ENCODE data around the gene CAT.

- TF ChIP-seq POLR2A (IDR thresholded peaks at IDR 0.05; ENCODE audit: low read depth, low read length) (no peak), POLR2AphosphoS5 (IDR thresholded peaks at IDR 0.05; ENCODE audit: low read depth, low read length) (no peak), PAX5 (IDR thresholded peaks at IDR 0.05; ENCODE audit: insufficient read depth, low read length, severe bottlenecking) (no peak), SPI1 (IDR thresholded peaks at IDR 0.05; ENCODE audit: low read depth, low read length) (no peak), TAF1 (IDR thresholded peaks at IDR 0.05; ENCODE audit: low read depth, low read length) (no peak)
These were observed 64.2 kb downstream of the CAT start for GRCh38 chr11:34502949-34503348.
